ENCODE measurements around the gene TMUB1.
A peak's percentile ranks its signal among the peaks of the same experiment; 100 is the strongest.

TMUB1 gene

GRCh38 chr7:151121380-151122170, 38.3 kb upstream of the TMUB1 start:
- no peak for DNase-seq (ENCODE audit: low read depth, low spot score)

DNA sequence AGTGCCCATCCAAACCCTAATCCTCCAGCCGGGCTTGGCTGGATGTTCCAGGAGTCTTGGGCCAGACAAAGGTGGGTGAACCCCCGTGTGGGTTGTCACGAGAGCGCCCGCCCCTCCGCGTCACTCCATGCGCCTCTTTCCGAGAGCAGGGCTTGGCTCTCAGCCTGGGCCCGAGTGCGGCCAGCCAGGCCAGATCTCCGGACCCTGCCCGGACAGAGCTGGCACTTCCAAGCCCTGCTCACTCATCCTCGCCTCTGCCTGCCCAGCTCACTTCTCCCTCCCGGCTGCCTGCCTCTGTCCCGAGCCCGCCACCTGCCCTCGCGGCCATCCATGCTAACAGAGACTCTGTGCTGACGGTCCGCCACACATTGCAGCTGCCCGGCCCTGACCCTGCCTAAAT, 37.6 kb upstream of the TMUB1 start:
- DNase-seq (ENCODE audit: low read depth, low spot score): no peak

DNA sequence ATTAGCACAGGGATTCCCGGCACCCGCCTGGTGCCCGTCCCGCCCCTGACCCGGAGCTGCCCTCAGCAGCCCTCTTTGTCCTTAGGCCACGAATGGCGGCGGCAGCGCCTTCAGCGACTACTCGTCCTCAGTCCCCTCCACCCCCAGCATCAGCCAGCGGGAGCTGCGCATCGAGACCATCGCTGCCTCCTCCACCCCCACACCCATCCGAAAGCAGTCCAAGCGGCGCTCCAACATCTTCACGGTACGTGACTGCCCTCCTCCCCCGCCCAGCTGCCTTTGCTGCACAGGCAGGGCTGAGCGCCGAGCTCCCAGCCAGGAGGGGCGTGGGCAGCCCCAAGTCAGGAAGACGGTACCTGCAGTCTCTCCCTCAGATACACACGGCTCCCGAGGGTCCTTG, 36.6 kb upstream of the TMUB1 start:
- no peak for DNase-seq (ENCODE audit: low read depth, low spot score)

GRCh38 chr7:151119055-151119415, 35.7 kb upstream of the TMUB1 start:
- no peak for DNase-seq (ENCODE audit: low read depth, low spot score)

- no peak for DNase-seq (ENCODE audit: low read depth, low spot score)
Measured at GRCh38 chr7:151118108-151119054, 35.1 kb upstream of the TMUB1 start.

- DNase-seq (ENCODE audit: low read depth, low spot score): no peak
Measured at GRCh38 chr7:151117565-151117964, 34.3 kb upstream of the TMUB1 start.

DNA sequence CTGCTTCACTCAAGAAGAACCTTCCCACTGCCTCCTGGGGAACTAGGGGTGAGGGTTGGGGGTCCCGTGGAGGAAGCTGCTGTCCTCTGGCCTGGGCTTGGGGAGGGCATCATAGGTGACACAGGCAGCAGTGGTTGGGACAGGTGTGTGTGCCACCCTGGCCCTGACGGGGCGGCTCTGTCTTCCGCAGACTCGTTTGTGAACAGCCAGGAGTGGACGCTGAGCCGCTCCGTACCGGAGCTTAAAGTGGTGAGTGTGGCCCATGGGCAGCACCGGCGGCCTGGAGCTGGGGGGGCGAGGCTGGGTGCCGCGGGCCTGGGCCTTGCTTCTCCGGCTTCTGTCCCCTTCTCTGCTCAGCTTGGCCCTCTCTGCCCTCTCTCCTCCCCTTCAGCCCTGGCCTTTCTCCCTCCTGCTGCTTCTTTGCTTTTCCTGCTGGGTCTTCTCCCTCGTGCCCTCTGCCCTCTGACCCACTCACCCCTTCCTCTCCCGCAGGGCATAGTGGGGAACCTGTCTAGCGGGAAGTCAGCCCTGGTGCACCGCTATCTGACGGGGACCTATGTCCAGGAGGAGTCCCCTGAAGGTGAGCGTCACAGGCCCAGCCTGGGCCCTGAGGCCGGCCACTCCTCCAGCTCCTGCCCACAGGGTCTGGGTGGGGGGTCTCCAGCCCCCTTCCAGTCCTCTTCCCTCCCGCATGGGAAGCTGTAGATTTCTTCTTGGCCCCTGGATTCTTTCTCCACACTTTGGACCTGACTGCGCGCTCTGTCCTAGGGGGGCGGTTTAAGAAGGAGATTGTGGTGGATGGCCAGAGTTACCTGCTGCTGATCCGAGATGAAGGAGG, 33.5 kb upstream of the TMUB1 start:
- no peak for DNase-seq (ENCODE audit: low read depth, low spot score)

DNA sequence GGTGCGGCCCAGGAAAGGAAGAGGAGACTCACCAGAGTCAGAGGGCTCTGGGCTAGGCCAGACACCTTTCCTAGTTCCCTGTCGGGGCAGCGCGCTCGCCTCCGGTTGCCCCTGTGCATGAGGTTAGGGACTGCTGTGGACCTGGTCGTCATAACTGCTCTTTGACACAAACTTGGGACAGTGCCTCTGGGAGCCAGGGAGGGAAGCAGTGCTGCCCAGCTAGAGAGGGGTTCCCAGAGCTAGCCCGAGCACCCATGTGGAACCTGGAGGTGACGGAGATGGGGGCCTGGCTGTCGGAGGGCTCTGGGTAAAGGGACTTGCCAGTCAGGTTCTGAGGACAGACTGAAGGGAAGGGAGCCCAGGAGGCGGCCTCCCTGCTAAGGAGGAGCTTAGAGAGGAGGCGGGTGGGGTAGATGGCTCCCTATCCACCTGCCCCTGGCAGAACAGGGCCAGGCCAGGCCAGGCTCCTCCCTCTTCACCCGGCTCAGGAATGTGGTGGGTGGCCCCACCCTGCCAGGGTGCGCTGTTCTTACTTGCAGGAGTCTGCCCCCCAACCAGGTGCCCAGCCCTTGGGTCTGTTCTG, 32.6 kb upstream of the TMUB1 start:
- DNase-seq (ENCODE audit: low read depth, low spot score): no peak

GRCh38 chr7:151115121-151115835, 32.0 kb upstream of the TMUB1 start:
- no peak for DNase-seq (ENCODE audit: low read depth, low spot score)

- DNase-seq (ENCODE audit: low read depth, low spot score): no peak
Measured at GRCh38 chr7:151114151-151115090, 31.1 kb upstream of the TMUB1 start.

DNA sequence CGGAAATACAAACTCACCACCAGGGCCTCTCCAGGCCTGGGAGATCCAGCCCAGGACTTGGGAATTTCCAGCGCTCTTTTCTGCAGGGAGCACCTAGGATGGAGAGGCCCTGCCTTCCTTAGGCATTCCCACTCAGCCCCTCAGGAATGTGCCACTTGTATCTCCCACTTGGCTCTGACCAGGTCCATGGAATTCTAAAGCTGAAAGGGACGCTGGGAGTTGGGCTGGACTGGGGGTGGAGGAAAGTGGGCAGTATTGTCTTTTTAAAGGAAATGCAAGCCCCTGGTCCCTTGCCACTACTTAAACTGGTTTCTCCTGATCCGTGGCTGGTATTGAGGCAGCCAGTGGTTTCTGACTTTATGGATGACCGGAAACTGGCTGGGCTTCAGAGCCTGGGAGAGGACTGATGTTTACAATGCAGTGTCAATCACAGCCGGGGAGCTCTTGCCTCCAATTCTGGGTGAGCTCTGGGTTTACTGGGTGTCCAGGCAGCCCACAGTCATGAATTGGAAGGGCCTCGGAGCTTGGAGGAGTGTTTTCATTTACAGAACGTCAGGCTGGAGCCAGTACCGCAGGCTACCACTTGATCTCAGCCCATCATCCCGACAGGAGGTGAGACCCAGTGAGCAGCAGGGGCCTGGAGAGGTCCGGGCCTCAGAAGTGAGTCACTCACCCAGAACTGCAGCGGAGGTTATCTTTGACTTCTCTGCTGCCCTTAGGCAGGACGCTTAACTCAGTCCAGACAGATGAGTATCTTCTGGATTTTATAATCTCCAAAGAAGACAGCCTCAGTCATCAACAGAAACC, 30.3 kb upstream of the TMUB1 start:
- DNase-seq (ENCODE audit: low read depth, low spot score): peak; percentile 74

- DNase-seq (ENCODE audit: low read depth, low spot score): no peak
Measured at GRCh38 chr7:151110941-151111645, 27.8 kb upstream of the TMUB1 start.

- DNase-seq (ENCODE audit: low read depth, low spot score): no peak
Measured at GRCh38 chr7:151110236-151110940, 27.1 kb upstream of the TMUB1 start.

GRCh38 chr7:151109094-151110048, 26.1 kb upstream of the TMUB1 start:
- DNase-seq (ENCODE audit: low read depth, low spot score): no peak

DNA sequence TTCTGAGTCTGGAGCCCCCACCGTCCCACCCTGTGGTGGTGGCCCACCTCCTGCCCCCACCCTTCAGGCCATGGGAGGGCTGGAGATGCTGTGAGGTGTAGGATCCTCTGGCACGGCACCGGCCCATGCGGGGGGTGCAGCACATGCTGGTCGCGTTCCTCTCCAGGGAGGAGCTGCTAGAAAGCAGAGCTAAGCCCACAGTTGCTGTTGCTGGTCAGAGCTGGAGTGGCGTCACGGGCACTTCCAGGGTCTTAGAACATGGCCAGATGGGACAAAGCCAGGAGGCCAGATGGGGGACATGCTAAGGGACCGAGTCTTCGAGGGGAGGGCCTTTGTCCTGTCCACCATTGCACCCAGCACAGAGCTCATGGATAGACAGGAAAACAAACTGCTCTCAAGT, 24.6 kb upstream of the TMUB1 start:
- no peak for DNase-seq (ENCODE audit: low read depth, low spot score)

- no peak for DNase-seq (ENCODE audit: low read depth, low spot score)
Measured at GRCh38 chr7:151104411-151105235, 21.3 kb upstream of the TMUB1 start.
